ENCODE results near the gene MIF. TPM values are rescaled to one million over a fixed set of nuclear protein-coding genes. Genes with fewer than 3 reads are reported as not detected.

Gene MIF
- total and polyA plus RNA-seq, 2 of the 4 experiments (the other 2 are of a cell fraction): 123 to 530 TPM

DNA sequence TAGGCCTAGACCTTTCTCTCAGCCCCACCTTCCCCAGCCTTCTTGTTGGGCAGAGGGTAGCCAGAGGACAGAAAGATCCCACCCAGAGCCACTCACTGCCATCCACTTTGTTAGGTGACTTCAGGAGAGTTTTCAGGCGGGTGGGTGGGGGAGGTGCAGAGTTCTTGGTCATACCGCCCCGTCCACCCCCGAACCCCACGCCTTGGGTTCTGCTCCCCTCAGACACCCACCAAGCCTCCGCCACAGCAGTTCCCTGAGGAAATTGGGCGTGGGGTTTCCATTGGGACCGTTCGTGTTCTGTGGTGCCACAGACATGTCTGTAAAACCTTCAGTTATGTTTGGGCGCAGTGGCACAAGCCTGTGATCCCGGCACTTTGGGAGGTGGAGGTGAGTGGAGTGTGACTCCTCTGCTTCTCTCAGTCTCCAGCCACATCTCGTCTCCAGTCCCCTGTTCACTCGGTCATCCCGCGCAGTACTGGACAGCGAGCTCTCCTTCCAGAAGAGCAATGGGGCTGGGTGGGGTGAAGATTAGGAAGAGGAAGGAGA, 1.5 kb downstream of the MIF start:
- Histone ChIP-seq H2AFZ (replicated peaks; ENCODE audit: low read length, poor library complexity) (peak overlapping the region; percentile 97), H3K4me3 (ENCODE audit: insufficient read depth, low read depth, low read length) (peak overlapping the region; percentile 94), H4K20me1 (ENCODE audit: insufficient read depth, low read length) (peaks cover 24% of the 10 kb centered on the region), H3K9me3 (ENCODE audit: control insufficient read depth, insufficient read depth, low read length) (no peaks in the 10 kb centered on the region), H3K18ac (ENCODE audit: low read depth, low read length) (no peak overlapping the region), H3K4ac (ENCODE audit: low read depth, low read length) (peak overlapping the region; percentile 96), H2AK5ac (ENCODE audit: low read depth, low read length) (peak overlapping the region; percentile 68), H3K9ac (ENCODE audit: low read depth, low read length) (peak overlapping the region; percentile 96), H3K56ac (ENCODE audit: extremely low read depth, insufficient read depth, low read length) (peak overlapping the region; percentile 60; the same call in 1 of the 2 replicates), H4K8ac (ENCODE audit: low read depth in 2 of 2, low read length in 2 of 2) (no peak overlapping the region; a peak in 1 of 4 replicates), H3K4me1 (ENCODE audit: control insufficient read depth, insufficient read depth, low read length) (peaks cover 12% of the 10 kb centered on the region), H3K36me3 (ENCODE audit: control insufficient read depth, insufficient read depth, low read length) (peaks cover 24% of the 10 kb centered on the region), H3K27me3 (ENCODE audit: control insufficient read depth, insufficient read depth, low read length) (no peaks in the 10 kb centered on the region), H4K5ac (ENCODE audit: low read depth, low read length) (no peak overlapping the region), H2AK9ac (replicated peaks; ENCODE audit: low read depth, low read length, poor library complexity) (peak overlapping the region; percentile 100), H3K4me2 (ENCODE audit: low read depth, low read length) (peak overlapping the region; percentile 76), H2BK20ac (ENCODE audit: low read depth, low read length) (no peak overlapping the region), H2BK15ac (ENCODE audit: low read depth, low read length) (no peak overlapping the region), H4K91ac (ENCODE audit: insufficient read depth, low read depth, low read length) (peak overlapping the region; percentile 87; the same call in 1 of the 2 replicates), H2BK5ac (ENCODE audit: low read depth, low read length, poor library complexity, severe bottlenecking) (peak overlapping the region; percentile 99), H3K27ac (ENCODE audit: insufficient read depth, low read length) (peak overlapping the region; percentile 98), H3K79me1 (ENCODE audit: low read depth in 1 of 2, low read length in 2 of 2) (peaks cover 17 to 31% of the 10 kb centered on the region in 2 experiments), H2BK120ac (ENCODE audit: low read depth, low read length) (no peak overlapping the region), H3K14ac (replicated peaks; ENCODE audit: low read depth, low read length) (peak overlapping the region; percentile 91), H3K23ac (ENCODE audit: low read depth, low read length) (peak overlapping the region; percentile 59; the same call in 1 of the 2 replicates), H3K9me1 (ENCODE audit: insufficient read depth, low read length) (peaks cover 21% of the 10 kb centered on the region)
- in situ Hi-C loops (cut with MboI; ENCODE audit: low sequenced_read_pairs) (no loop called here), intact Hi-C loops (cut with micrococcal nuclease) (no loop called here), dilution Hi-C loops (cut with HindIII; ENCODE audit: low sequenced_read_pairs, unreplicated experiment) (no loop called here)
- POLR2A ChIA-PET (ENCODE audit: unreplicated experiment): no interaction called here
- no TSS peak for BruUV-seq (replicated peaks)
- DNase-seq (no peak), ATAC-seq (ENCODE audit: low read depth) (no peak)
- no peak for TF ChIP-seq MXI1 (IDR thresholded peaks at IDR 0.05; ENCODE audit: borderline replicate concordance, low read depth, low read length)
- TF ChIP-seq, protein P1, sequence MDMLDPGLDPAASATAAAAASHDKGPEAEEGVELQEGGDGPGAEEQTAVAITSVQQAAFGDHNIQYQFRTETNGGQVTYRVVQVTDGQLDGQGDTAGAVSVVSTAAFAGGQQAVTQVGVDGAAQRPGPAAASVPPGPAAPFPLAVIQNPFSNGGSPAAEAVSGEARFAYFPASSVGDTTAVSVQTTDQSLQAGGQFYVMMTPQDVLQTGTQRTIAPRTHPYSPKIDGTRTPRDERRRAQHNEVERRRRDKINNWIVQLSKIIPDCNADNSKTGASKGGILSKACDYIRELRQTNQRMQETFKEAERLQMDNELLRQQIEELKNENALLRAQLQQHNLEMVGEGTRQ (IDR thresholded peaks at IDR 0.05; ENCODE audit: low read depth, low read length): no peak
- no peak for TF ChIP-seq POLR2A (IDR thresholded peaks at IDR 0.05; ENCODE audit: low read depth, low read length)
- no peak for TF ChIP-seq BHLHE40 (IDR thresholded peaks at IDR 0.05; ENCODE audit: low read depth, low read length)
- TF ChIP-seq RAD21 (IDR thresholded peaks at IDR 0.05; ENCODE audit: low read length): no peak
- no peak for TF ChIP-seq SMC3 (IDR thresholded peaks at IDR 0.05; ENCODE audit: low read depth, low read length)
- no peak for TF ChIP-seq FOS (IDR thresholded peaks at IDR 0.05; ENCODE audit: low read depth, low read length)
- TF ChIP-seq, protein P2, sequence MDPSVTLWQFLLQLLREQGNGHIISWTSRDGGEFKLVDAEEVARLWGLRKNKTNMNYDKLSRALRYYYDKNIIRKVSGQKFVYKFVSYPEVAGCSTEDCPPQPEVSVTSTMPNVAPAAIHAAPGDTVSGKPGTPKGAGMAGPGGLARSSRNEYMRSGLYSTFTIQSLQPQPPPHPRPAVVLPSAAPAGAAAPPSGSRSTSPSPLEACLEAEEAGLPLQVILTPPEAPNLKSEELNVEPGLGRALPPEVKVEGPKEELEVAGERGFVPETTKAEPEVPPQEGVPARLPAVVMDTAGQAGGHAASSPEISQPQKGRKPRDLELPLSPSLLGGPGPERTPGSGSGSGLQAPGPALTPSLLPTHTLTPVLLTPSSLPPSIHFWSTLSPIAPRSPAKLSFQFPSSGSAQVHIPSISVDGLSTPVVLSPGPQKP (IDR thresholded peaks at IDR 0.05; ENCODE audit: borderline replicate concordance, low read depth, low read length): no peak
- TF ChIP-seq RFX5 (IDR thresholded peaks at IDR 0.05; ENCODE audit: low read depth, low read length): no peak
- no peak for TF ChIP-seq RCOR1 (IDR thresholded peaks at IDR 0.05; ENCODE audit: insufficient replicate concordance, low read length)
- TF ChIP-seq CEBPB (IDR thresholded peaks at IDR 0.05; ENCODE audit: low read depth, low read length): no peak
- TF ChIP-seq, protein P3, sequence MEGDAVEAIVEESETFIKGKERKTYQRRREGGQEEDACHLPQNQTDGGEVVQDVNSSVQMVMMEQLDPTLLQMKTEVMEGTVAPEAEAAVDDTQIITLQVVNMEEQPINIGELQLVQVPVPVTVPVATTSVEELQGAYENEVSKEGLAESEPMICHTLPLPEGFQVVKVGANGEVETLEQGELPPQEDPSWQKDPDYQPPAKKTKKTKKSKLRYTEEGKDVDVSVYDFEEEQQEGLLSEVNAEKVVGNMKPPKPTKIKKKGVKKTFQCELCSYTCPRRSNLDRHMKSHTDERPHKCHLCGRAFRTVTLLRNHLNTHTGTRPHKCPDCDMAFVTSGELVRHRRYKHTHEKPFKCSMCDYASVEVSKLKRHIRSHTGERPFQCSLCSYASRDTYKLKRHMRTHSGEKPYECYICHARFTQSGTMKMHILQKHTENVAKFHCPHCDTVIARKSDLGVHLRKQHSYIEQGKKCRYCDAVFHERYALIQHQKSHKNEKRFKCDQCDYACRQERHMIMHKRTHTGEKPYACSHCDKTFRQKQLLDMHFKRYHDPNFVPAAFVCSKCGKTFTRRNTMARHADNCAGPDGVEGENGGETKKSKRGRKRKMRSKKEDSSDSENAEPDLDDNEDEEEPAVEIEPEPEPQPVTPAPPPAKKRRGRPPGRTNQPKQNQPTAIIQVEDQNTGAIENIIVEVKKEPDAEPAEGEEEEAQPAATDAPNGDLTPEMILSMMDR (conservative IDR thresholded peaks at IDR 0.05; ENCODE audit: low read depth, low read length): no peak
- no peak for TF ChIP-seq MAZ (IDR thresholded peaks at IDR 0.05; ENCODE audit: borderline replicate concordance, low read depth, low read length)
- TF ChIP-seq NFE2L2 (IDR thresholded peaks at IDR 0.05; ENCODE audit: low read depth, low read length): no peak
- no peak for TF ChIP-seq CHD1 (IDR thresholded peaks at IDR 0.05; ENCODE audit: low read depth, low read length)
- no peak for TF ChIP-seq MAFK (IDR thresholded peaks at IDR 0.05; ENCODE audit: low read depth, low read length)
- WGBS, 2 experiments (ENCODE audit: extremely low coverage in 2 of 2, insufficient read length in 1 of 2): no CpG with 5 or more reads among the region's 16 CpGs
- CTCF ChIA-PET: no interaction called here
